ENCODE measurements around the gene GAL3ST1. TPM values are rescaled to one million over a fixed set of nuclear protein-coding genes. Genes with fewer than 3 reads are reported as not detected.

GAL3ST1 gene
- polyA plus RNA-seq, 1 donor (not counting 4 experiments of a cell fraction or from before 2014, with no cell fraction given) = not detected

DNA sequence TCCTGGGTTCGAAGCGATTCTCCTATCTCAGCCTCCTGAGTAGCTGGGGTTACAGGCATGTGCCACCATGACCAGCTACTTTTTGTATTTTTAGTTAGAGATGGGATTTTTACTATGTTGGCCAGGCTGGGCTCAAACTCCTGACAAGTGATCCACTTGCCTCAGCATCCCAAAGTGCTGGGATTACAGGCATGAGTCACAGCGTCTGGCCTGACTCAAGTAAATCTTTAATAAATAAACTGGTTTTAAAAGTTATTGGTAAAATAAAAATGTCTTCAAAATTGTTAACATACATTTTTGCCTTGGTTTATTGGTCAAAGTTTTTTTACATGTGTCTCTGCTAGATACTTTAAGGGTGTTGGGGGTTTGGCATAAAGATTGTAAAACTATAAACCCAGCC, 24.5 kb upstream of the GAL3ST1 start:
- dilution Hi-C loops (cut with MboI; ENCODE audit: extremely low pct_ligation_motif_present, low sequenced_read_pairs) = no loop called here

DNA sequence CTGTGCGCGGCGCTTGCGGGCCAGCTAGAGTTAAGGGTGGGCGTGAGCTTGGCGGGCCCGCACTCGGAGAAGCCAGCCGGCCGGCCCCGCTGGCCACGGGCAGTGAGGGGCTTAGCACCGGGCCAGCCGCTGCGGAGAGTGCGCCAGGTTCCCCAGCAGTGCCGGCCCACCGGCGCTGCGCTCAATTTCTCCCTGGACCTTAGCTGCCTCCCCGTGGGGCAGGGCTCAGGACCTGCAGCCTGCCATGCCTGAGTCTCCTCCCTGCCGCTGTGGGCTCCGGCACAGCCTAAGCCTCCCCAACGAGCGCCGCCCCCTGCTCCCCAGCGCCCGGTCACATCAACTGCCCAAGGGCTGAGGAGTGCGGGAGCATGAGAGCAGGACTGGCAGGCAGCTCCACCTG, 22.4 kb upstream of the GAL3ST1 start:
- Histone ChIP-seq H3K4me1 (ENCODE audit: control insufficient read depth, extremely low read depth, insufficient read depth, low read length) (no peaks in the 10 kb centered on the region), H3K36me3 (ENCODE audit: control insufficient read depth in 2 of 2, extremely low read depth in 1 of 2, insufficient read depth in 2 of 2, low read length in 2 of 2) (no peaks in the 10 kb centered on the region), H3K9me3 (ENCODE audit: control insufficient read depth, low read depth, low read length) (no peaks in the 10 kb centered on the region), H3K27ac (ENCODE audit: control insufficient read depth, insufficient read depth, low read length) (no peak overlapping the region), H2AFZ (ENCODE audit: control insufficient read depth, low read length) (no peak overlapping the region), H4K20me1 (ENCODE audit: control insufficient read depth, extremely low read depth, insufficient read depth, low read length) (no peaks in the 10 kb centered on the region), H3K4me2 (ENCODE audit: control insufficient read depth, extremely low read depth, insufficient read depth, low read depth, low read length) (no peak overlapping the region), H3K27me3 (ENCODE audit: control insufficient read depth, extremely low read depth, insufficient read depth, low read length) (no peaks in the 10 kb centered on the region), H3K4me3 (ENCODE audit: control insufficient read depth in 2 of 3, extremely low read depth in 1 of 3, insufficient read depth in 2 of 3, low read depth in 1 of 3, low read length in 3 of 3) (no peak overlapping the region), H3K9ac (ENCODE audit: control insufficient read depth, extremely low read depth, insufficient read depth, low read length) (no peak overlapping the region), H3K9me1 (ENCODE audit: control insufficient read depth, extremely low read depth, insufficient read depth, low read length) (no peaks in the 10 kb centered on the region), H3K79me2 (ENCODE audit: control insufficient read depth, insufficient read depth, low read length) (no peaks in the 10 kb centered on the region)
- dilution Hi-C loops (cut with MboI; ENCODE audit: extremely low pct_ligation_motif_present, low sequenced_read_pairs) = no loop called here
- DNase-seq (ENCODE audit: low read depth, low spot score) (no peak), FAIRE-seq (no peak)
- TF ChIP-seq, protein P1, sequence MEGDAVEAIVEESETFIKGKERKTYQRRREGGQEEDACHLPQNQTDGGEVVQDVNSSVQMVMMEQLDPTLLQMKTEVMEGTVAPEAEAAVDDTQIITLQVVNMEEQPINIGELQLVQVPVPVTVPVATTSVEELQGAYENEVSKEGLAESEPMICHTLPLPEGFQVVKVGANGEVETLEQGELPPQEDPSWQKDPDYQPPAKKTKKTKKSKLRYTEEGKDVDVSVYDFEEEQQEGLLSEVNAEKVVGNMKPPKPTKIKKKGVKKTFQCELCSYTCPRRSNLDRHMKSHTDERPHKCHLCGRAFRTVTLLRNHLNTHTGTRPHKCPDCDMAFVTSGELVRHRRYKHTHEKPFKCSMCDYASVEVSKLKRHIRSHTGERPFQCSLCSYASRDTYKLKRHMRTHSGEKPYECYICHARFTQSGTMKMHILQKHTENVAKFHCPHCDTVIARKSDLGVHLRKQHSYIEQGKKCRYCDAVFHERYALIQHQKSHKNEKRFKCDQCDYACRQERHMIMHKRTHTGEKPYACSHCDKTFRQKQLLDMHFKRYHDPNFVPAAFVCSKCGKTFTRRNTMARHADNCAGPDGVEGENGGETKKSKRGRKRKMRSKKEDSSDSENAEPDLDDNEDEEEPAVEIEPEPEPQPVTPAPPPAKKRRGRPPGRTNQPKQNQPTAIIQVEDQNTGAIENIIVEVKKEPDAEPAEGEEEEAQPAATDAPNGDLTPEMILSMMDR (optimal IDR thresholded peaks at IDR 0.05 in 1 of 3, IDR thresholded peaks at IDR 0.05 in 1 of 3, conservative IDR thresholded peaks at IDR 0.05 in 1 of 3; ENCODE audit: extremely low read depth in 1 of 3, insufficient read depth in 2 of 3, low read length in 3 of 3) = no peak
- TF ChIP-seq EZH2 (IDR thresholded peaks at IDR 0.05; ENCODE audit: low read length) = no peak

More for the DNA sequence above, 24.5 kb upstream of the GAL3ST1 start:
- H3K9me1 ChIP-seq (ENCODE audit: control insufficient read depth, extremely low read depth, insufficient read depth, low read length) = no peaks in the 10 kb centered on the region
- no peaks in the 10 kb centered on the region for H3K9me3 ChIP-seq (ENCODE audit: control insufficient read depth, low read depth, low read length)
- H3K9ac ChIP-seq (ENCODE audit: control insufficient read depth, extremely low read depth, insufficient read depth, low read length) = no peak overlapping the region
- no peak overlapping the region for H3K4me2 ChIP-seq (ENCODE audit: control insufficient read depth, extremely low read depth, insufficient read depth, low read depth, low read length)
- no peak overlapping the region for H2AFZ ChIP-seq (ENCODE audit: control insufficient read depth, low read length)
- TF ChIP-seq EZH2 (IDR thresholded peaks at IDR 0.05; ENCODE audit: low read length) = no peak
- TF ChIP-seq, protein P1 (optimal IDR thresholded peaks at IDR 0.05 in 1 of 3, IDR thresholded peaks at IDR 0.05 in 1 of 3, conservative IDR thresholded peaks at IDR 0.05 in 1 of 3; ENCODE audit: extremely low read depth in 1 of 3, insufficient read depth in 2 of 3, low read length in 3 of 3) = no peak
- no peak overlapping the region for H3K27ac ChIP-seq (ENCODE audit: control insufficient read depth, insufficient read depth, low read length)
- no peaks in the 10 kb centered on the region for H3K79me2 ChIP-seq (ENCODE audit: control insufficient read depth, insufficient read depth, low read length)
- no peak overlapping the region for H3K4me3 ChIP-seq (ENCODE audit: control insufficient read depth in 2 of 3, extremely low read depth in 1 of 3, insufficient read depth in 2 of 3, low read depth in 1 of 3, low read length in 3 of 3)
- no peaks in the 10 kb centered on the region for H3K27me3 ChIP-seq (ENCODE audit: control insufficient read depth, extremely low read depth, insufficient read depth, low read length)
- FAIRE-seq (no peak), DNase-seq (ENCODE audit: low read depth, low spot score) (no peak)
- no peaks in the 10 kb centered on the region for H3K4me1 ChIP-seq (ENCODE audit: control insufficient read depth, extremely low read depth, insufficient read depth, low read length)
- no peaks in the 10 kb centered on the region for H4K20me1 ChIP-seq (ENCODE audit: control insufficient read depth, extremely low read depth, insufficient read depth, low read length)
- H3K36me3 ChIP-seq (ENCODE audit: control insufficient read depth in 2 of 2, extremely low read depth in 1 of 2, insufficient read depth in 2 of 2, low read length in 2 of 2) = no peaks in the 10 kb centered on the region

All from keratinocyte (primary cell).